Esophagus squamous epithelium (tissue), 4 donors: ENCODE measurements around the gene PZP.

Source experiments
- POLR2A ChIP-seq, 4 donors: fragments of 450-650 bp; IDR thresholded peaks; one replicate each; pipeline ENCODE4 v1.6.1; 2017; ENCODE audit warnings: antibody characterized with exemption in 4 of 4, mild to moderate bottlenecking in 4 of 4, moderate library complexity in 3 of 4
- TF ChIP-seq, protein P1 (sequence below), 6 experiments: fragments of 450-650 bp in 4 of 6; fragments of 200-600 bp in 2 of 6; sonication (generic) in 2 of 6; IDR thresholded peaks; one replicate each; pipeline ENCODE4 v1.5.1; 2016 to 2019; ENCODE audit warnings: antibody characterized with exemption in 6 of 6, mild to moderate bottlenecking in 4 of 6, moderate library complexity in 4 of 6

GRCh38 chr12:9099552-9100190, 108.5 kb downstream of the PZP start:
- TF ChIP-seq, protein P1, sequence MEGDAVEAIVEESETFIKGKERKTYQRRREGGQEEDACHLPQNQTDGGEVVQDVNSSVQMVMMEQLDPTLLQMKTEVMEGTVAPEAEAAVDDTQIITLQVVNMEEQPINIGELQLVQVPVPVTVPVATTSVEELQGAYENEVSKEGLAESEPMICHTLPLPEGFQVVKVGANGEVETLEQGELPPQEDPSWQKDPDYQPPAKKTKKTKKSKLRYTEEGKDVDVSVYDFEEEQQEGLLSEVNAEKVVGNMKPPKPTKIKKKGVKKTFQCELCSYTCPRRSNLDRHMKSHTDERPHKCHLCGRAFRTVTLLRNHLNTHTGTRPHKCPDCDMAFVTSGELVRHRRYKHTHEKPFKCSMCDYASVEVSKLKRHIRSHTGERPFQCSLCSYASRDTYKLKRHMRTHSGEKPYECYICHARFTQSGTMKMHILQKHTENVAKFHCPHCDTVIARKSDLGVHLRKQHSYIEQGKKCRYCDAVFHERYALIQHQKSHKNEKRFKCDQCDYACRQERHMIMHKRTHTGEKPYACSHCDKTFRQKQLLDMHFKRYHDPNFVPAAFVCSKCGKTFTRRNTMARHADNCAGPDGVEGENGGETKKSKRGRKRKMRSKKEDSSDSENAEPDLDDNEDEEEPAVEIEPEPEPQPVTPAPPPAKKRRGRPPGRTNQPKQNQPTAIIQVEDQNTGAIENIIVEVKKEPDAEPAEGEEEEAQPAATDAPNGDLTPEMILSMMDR (IDR thresholded peaks at IDR 0.05), result no peak
- TF ChIP-seq POLR2A (IDR thresholded peaks at IDR 0.05), result no peak
